Skeletal muscle tissue (tissue), 4 donors: ENCODE results near the gene RBM33. TPM values are rescaled to one million over a fixed set of nuclear protein-coding genes. Genes with fewer than 3 reads are reported as not detected.

ENCODE experiments used
- H3K27ac ChIP-seq: one replicate; pipeline ENCODE4 v1.7.0; 2013; ENCODE audit warnings: mild to moderate bottlenecking, low read depth, low read length, inconsistent platforms
- H3K27me3 ChIP-seq, 3 donors: one replicate each; pipeline ENCODE4 v1.7.0; 2013; ENCODE audit warnings: low read length in 3 of 3; ENCODE audit not compliant: control insufficient read depth in 3 of 3, insufficient read depth in 3 of 3
- H3K36me3 ChIP-seq, 3 donors: one replicate each; pipeline ENCODE4 v1.7.0; 2013; ENCODE audit warnings: low read length in 3 of 3; ENCODE audit not compliant: control insufficient read depth in 3 of 3, insufficient read depth in 3 of 3
- H3K4me1 ChIP-seq, 3 donors: one replicate each; pipeline ENCODE4 v1.7.0; 2013; ENCODE audit warnings: low read length in 3 of 3, mild to moderate bottlenecking in 3 of 3; ENCODE audit not compliant: control insufficient read depth in 3 of 3, insufficient read depth in 3 of 3
- H3K4me3 ChIP-seq, 3 donors: one replicate each; pipeline ENCODE4 v1.7.0; 2013; ENCODE audit warnings: low read length in 3 of 3
- H3K9ac ChIP-seq, 3 donors: one replicate each; pipeline ENCODE4 v1.7.0; 2013; ENCODE audit warnings: low read length in 3 of 3, mild to moderate bottlenecking in 3 of 3, moderate library complexity in 2 of 3, low read depth in 1 of 3
- H3K9me3 ChIP-seq, 3 donors: one replicate each; pipeline ENCODE4 v1.7.0; 2013; ENCODE audit warnings: low read length in 3 of 3; ENCODE audit not compliant: control insufficient read depth in 3 of 3
- total RNA-seq: library from RNA; depleted of rRNA; stranded (reverse); fragments of >200 nt; gene quantifications from one replicate; pipeline ENCODE4 v1.2.3, GENCODE V29; 2014
- donor health status: Osteomylitis.

The RBM33 gene
- total RNA-seq, 1 donor from 2014 or later, result 53.2 TPM

- H3K27me3 ChIP-seq, result peaks cover 71 to 85% (median 81%) of the 10 kb centered on the region in 3 donors
- no peaks in the 10 kb centered on the region for H3K36me3 ChIP-seq
- H3K4me3 ChIP-seq, result peak overlapping the region in 2 of 3 donors; percentile 58 to 67
- no peak overlapping the region for H3K27ac ChIP-seq
- peaks cover 27 to 45% (median 36%) of the 10 kb centered on the region in 3 donors for H3K4me1 ChIP-seq
- peak overlapping the region in 1 of 3 donors; percentile 6 for H3K9ac ChIP-seq
- no peaks in the 10 kb centered on the region for H3K9me3 ChIP-seq
These were observed 161.3 kb downstream of the RBM33 start for GRCh38 chr7:155805826-155806095.

- H3K27me3 ChIP-seq, result peaks cover 71 to 85% (median 81%) of the 10 kb centered on the region in 3 donors
- H3K27ac ChIP-seq, result no peak overlapping the region
- H3K36me3 ChIP-seq, result no peaks in the 10 kb centered on the region
- peaks cover 27 to 45% (median 37%) of the 10 kb centered on the region in 3 donors for H3K4me1 ChIP-seq
- H3K9ac ChIP-seq, result no peak overlapping the region
- peak overlapping the region in 2 of 3 donors; percentile 35 to 58 for H3K4me3 ChIP-seq
- H3K9me3 ChIP-seq, result no peaks in the 10 kb centered on the region
These were observed 161.8 kb downstream of the RBM33 start for GRCh38 chr7:155806096-155806871.

GRCh38 chr7:155807065-155807671 is 162.7 kb downstream of the RBM33 start:
- H3K27me3 ChIP-seq, result peaks cover 75 to 85% (median 85%) of the 10 kb centered on the region in 3 donors
- H3K9ac ChIP-seq, result no peak overlapping the region
- peaks cover 27 to 50% (median 43%) of the 10 kb centered on the region in 3 donors for H3K4me1 ChIP-seq
- H3K4me3 ChIP-seq, result no peak overlapping the region
- H3K27ac ChIP-seq, result no peak overlapping the region
- H3K9me3 ChIP-seq, result no peaks in the 10 kb centered on the region
- H3K36me3 ChIP-seq, result no peaks in the 10 kb centered on the region

GRCh38 chr7:155807789-155808548 is 163.5 kb downstream of the RBM33 start:
- no peaks in the 10 kb centered on the region for H3K36me3 ChIP-seq
- H3K4me1 ChIP-seq, result peaks cover 27 to 51% (median 44%) of the 10 kb centered on the region in 3 donors
- no peaks in the 10 kb centered on the region for H3K9me3 ChIP-seq
- peaks cover 83 to 90% (median 89%) of the 10 kb centered on the region in 3 donors for H3K27me3 ChIP-seq
- H3K4me3 ChIP-seq, result no peak overlapping the region
- H3K27ac ChIP-seq, result no peak overlapping the region
- no peak overlapping the region for H3K9ac ChIP-seq

- H3K4me1 ChIP-seq, result peaks cover 22 to 46% (median 39%) of the 10 kb centered on the region in 3 donors
- H3K27me3 ChIP-seq, result peaks cover 85 to 88% (median 86%) of the 10 kb centered on the region in 3 donors
- no peaks in the 10 kb centered on the region for H3K36me3 ChIP-seq
- H3K9me3 ChIP-seq, result no peaks in the 10 kb centered on the region
- H3K27ac ChIP-seq, result no peak overlapping the region
- H3K4me3 ChIP-seq, result peak overlapping the region in 1 of 3 donors; percentile 40
- no peak overlapping the region for H3K9ac ChIP-seq
These were observed 164.3 kb downstream of the RBM33 start for GRCh38 chr7:155808549-155809331.

GRCh38 chr7:155809332-155809946 is 165.0 kb downstream of the RBM33 start:
- H3K36me3 ChIP-seq, result no peaks in the 10 kb centered on the region
- peak overlapping the region in 2 of 3 donors; percentile 13 to 40 for H3K4me3 ChIP-seq
- H3K4me1 ChIP-seq, result peaks cover 20 to 43% (median 37%) of the 10 kb centered on the region in 3 donors
- H3K9me3 ChIP-seq, result no peaks in the 10 kb centered on the region
- H3K27me3 ChIP-seq, result peaks cover 89% of the 10 kb centered on the region in 3 donors
- no peak overlapping the region for H3K9ac ChIP-seq
- no peak overlapping the region for H3K27ac ChIP-seq

- Histone ChIP-seq H3K9me3 (no peaks in the 10 kb centered on the region), H3K4me3 (peak overlapping the region in 1 of 3 donors; percentile 14), H3K27me3 (peaks cover 88 to 91% (median 88%) of the 10 kb centered on the region in 3 donors)
These were observed 165.7 kb downstream of the RBM33 start for GRCh38 chr7:155809947-155810769.

GRCh38 chr7:155810770-155811559 is 166.5 kb downstream of the RBM33 start:
- peaks cover 13 to 33% (median 28%) of the 10 kb centered on the region in 3 donors for H3K4me1 ChIP-seq
- no peaks in the 10 kb centered on the region for H3K9me3 ChIP-seq
- H3K27me3 ChIP-seq, result peaks cover 87 to 90% (median 87%) of the 10 kb centered on the region in 3 donors
- H3K27ac ChIP-seq, result no peak overlapping the region
- no peak overlapping the region for H3K9ac ChIP-seq
- no peaks in the 10 kb centered on the region for H3K36me3 ChIP-seq
- H3K4me3 ChIP-seq, result peak overlapping the region in 1 of 3 donors; percentile 14

More at GRCh38 chr7:155809947-155810769, 165.7 kb downstream of the RBM33 start:
- Histone ChIP-seq H3K4me1 (peaks cover 20 to 41% (median 35%) of the 10 kb centered on the region in 3 donors), H3K36me3 (no peaks in the 10 kb centered on the region), H3K9ac (no peak overlapping the region), H3K27ac (no peak overlapping the region)
